Skeletal muscle satellite cell (primary cell): ENCODE results near the gene CTXND1.

Experiments
- H3K27me3 ChIP-seq: 2 replicates; pipeline ENCODE4 v1.7.0; 2013; ENCODE audit warnings: low read length; ENCODE audit not compliant: control insufficient read depth, insufficient read depth
- H3K36me3 ChIP-seq: 2 replicates; pipeline ENCODE4 v1.7.0; 2013; ENCODE audit warnings: mild to moderate bottlenecking, control low read depth, low read length; ENCODE audit not compliant: insufficient read depth
- H3K4me1 ChIP-seq: 2 replicates; pipeline ENCODE4 v1.7.0; 2013; ENCODE audit warnings: low read length; ENCODE audit not compliant: control insufficient read depth, insufficient read depth
- H3K4me2 ChIP-seq: 2 replicates; pipeline ENCODE4 v1.7.0; 2013; ENCODE audit warnings: mild to moderate bottlenecking, low read length
- H3K4me3 ChIP-seq: 2 replicates; pipeline ENCODE4 v1.7.0; 2013; ENCODE audit warnings: low read length
- H3K9ac ChIP-seq: 2 replicates; pipeline ENCODE4 v1.7.0; 2013; ENCODE audit warnings: mild to moderate bottlenecking, low read depth, low read length, moderate library complexity
- H3K9me3 ChIP-seq: replicated peaks from 2 replicates; pipeline ENCODE4 v1.7.0; 2013; ENCODE audit warnings: mild to moderate bottlenecking, control low read depth, low read length

The CTXND1 gene

DNA sequence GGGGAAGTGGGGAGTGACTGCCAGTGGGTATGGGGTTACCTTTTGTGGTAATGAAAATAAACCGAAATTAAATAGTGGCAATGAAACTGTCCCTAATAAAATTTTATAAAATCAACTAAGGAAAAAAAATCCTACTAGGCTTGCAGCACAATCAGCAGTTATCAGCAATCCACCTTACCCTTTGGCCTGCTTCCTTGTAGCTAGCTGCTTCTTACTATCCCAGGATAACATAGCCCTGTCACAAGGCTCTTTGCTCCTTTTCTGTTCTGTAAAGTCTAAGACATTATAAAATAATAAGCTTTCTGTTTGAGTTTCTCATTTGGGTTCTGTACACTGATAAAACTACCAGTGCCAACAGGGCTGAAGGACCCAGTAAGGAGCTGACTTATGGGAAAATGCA is 23.0 kb upstream of the CTXND1 start:
- H3K9ac ChIP-seq, result no peak overlapping the region
- no peaks in the 10 kb centered on the region for H3K36me3 ChIP-seq
- H3K4me1 ChIP-seq, result no peaks in the 10 kb centered on the region
- no peaks in the 10 kb centered on the region for H3K9me3 ChIP-seq
- no peak overlapping the region for H3K4me2 ChIP-seq
- H3K27me3 ChIP-seq, result no peaks in the 10 kb centered on the region
- H3K4me3 ChIP-seq, result no peak overlapping the region

GRCh38 chr15:80274554-80274953 is 22.5 kb upstream of the CTXND1 start:
- no peaks in the 10 kb centered on the region for H3K27me3 ChIP-seq
- H3K9me3 ChIP-seq, result no peaks in the 10 kb centered on the region
- H3K9ac ChIP-seq, result no peak overlapping the region
- H3K4me3 ChIP-seq, result no peak overlapping the region
- no peaks in the 10 kb centered on the region for H3K4me1 ChIP-seq
- H3K4me2 ChIP-seq, result no peak overlapping the region
- no peaks in the 10 kb centered on the region for H3K36me3 ChIP-seq

GRCh38 chr15:80272987-80273386 is 21.0 kb upstream of the CTXND1 start:
- no peak overlapping the region for H3K4me2 ChIP-seq
- H3K36me3 ChIP-seq, result no peaks in the 10 kb centered on the region
- H3K27me3 ChIP-seq, result peaks cover 2% of the 10 kb centered on the region
- no peaks in the 10 kb centered on the region for H3K9me3 ChIP-seq
- no peak overlapping the region for H3K4me3 ChIP-seq
- no peaks in the 10 kb centered on the region for H3K4me1 ChIP-seq
- H3K9ac ChIP-seq, result no peak overlapping the region

DNA sequence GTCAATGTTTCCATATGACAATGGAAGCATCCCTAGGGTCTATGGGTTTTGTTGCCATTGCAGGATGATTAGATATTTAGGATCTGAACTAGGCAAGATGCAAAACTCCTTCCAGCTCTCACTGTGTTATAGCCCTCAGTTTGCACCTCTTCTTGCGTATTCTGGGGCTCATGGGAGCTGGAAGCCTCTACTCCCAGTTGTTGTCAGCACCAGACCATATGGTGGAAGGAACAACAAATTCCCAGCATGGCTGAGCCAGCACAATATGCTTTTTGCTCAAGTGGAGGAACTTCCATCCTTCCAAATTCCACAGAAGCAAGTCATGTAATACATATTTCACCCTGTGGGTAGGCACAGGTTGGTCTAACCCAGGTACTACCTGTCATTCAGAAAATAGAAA is 18.5 kb upstream of the CTXND1 start:
- no peaks in the 10 kb centered on the region for H3K36me3 ChIP-seq
- H3K4me1 ChIP-seq, result no peaks in the 10 kb centered on the region
- no peak overlapping the region for H3K9ac ChIP-seq
- no peaks in the 10 kb centered on the region for H3K9me3 ChIP-seq
- H3K4me2 ChIP-seq, result no peak overlapping the region
- no peak overlapping the region for H3K4me3 ChIP-seq
- peaks cover 5% of the 10 kb centered on the region for H3K27me3 ChIP-seq

- no peak overlapping the region for H3K9ac ChIP-seq
- no peaks in the 10 kb centered on the region for H3K9me3 ChIP-seq
- H3K4me1 ChIP-seq, result no peaks in the 10 kb centered on the region
- H3K4me3 ChIP-seq, result no peak overlapping the region
- H3K27me3 ChIP-seq, result peaks cover 5% of the 10 kb centered on the region
- H3K4me2 ChIP-seq, result no peak overlapping the region
- no peaks in the 10 kb centered on the region for H3K36me3 ChIP-seq
Observed at GRCh38 chr15:80268101-80268500, 16.1 kb upstream of the CTXND1 start.

DNA sequence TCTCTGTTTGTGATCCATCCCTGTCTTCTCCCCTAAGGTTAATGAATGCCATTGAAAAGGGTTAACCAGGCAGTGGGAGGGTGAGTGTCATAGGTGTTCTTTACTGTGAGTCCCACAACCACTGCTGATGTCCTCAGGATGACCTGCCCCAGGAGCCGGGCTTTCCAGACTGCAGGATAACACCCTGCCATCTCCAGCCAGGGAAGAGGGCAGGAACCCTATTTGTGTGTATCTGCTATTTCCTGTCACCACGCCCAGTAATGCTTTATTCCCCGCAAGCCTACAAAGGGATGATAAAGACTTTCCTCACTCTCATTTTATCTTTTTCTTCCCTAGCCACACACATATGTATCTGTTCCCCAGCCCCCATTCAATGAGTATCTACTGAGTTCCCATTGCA is 15.6 kb upstream of the CTXND1 start:
- H3K9me3 ChIP-seq, result no peaks in the 10 kb centered on the region
- no peaks in the 10 kb centered on the region for H3K36me3 ChIP-seq
- no peak overlapping the region for H3K4me2 ChIP-seq
- peaks cover 5% of the 10 kb centered on the region for H3K27me3 ChIP-seq
- H3K9ac ChIP-seq, result no peak overlapping the region
- no peaks in the 10 kb centered on the region for H3K4me1 ChIP-seq
- no peak overlapping the region for H3K4me3 ChIP-seq

GRCh38 chr15:80266745-80267144 is 14.7 kb upstream of the CTXND1 start:
- Histone ChIP-seq H3K9me3 (no peaks in the 10 kb centered on the region), H3K4me1 (no peaks in the 10 kb centered on the region), H3K9ac (no peak overlapping the region), H3K4me2 (no peak overlapping the region), H3K4me3 (no peak overlapping the region), H3K36me3 (no peaks in the 10 kb centered on the region), H3K27me3 (peaks cover 5% of the 10 kb centered on the region)

DNA sequence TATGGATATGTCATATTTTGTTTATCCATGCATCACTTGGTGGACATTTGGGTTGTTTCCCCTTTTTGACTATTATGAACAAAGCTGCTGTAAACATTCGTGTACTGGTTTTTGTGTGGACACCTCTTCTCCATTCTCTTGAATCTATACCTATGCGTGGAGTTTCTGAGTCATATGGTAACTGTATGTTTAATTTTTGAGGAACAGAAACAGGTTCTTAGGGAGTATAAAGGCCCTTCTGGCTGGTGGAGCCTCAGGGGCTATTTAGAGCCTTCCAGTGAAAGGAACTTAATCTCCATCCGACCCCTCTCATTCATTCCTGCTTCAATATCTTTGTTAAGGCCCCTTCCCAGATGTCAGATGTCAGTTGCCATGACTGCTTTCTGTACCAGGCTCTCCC is 14.1 kb upstream of the CTXND1 start:
- Histone ChIP-seq H3K9ac (no peak overlapping the region), H3K4me1 (no peaks in the 10 kb centered on the region), H3K4me3 (no peak overlapping the region), H3K4me2 (no peak overlapping the region), H3K36me3 (no peaks in the 10 kb centered on the region), H3K9me3 (no peaks in the 10 kb centered on the region), H3K27me3 (peaks cover 5% of the 10 kb centered on the region)

DNA sequence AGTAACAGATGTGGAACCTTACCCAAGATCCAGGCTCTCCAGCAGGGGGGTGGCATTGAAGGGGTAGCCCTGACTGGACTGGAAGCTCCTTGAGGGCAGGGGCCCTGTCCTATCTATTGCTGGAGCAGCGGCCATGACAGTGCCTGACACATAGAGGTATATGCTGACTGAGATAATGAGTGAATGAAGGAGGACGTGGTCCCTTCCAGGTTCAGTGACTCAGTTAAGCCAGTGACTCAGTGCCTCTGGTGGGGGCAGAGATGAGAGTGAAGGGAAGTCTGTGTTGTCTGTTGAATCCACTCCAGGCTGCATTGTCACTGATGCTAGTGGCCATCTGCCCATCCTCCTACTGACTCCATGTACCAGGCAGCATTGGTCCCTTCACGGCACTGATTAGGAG is 13.0 kb upstream of the CTXND1 start:
- Histone ChIP-seq H3K9ac (no peak overlapping the region), H3K27me3 (peaks cover 7% of the 10 kb centered on the region), H3K4me3 (no peak overlapping the region), H3K4me1 (no peaks in the 10 kb centered on the region), H3K4me2 (no peak overlapping the region), H3K9me3 (no peaks in the 10 kb centered on the region), H3K36me3 (no peaks in the 10 kb centered on the region)

DNA sequence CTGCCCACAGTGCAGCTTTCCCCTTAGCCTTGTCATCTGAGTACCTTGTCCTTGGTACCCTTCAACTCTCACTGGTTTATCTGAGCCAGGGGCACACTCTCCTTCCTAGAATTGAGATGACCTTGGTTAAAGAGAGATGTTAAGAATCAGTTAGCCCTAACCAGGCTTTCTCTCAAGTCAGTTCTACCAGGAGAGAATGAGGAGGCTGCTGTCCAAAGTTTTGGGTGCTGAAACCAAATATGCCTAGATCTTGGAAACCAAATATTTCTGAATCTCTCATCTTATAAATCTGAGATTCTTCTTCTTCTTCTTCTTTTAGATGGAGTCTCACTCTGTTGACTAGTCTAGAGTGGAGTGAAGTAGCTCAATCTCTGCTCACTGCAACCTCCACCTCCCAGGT is 12.0 kb upstream of the CTXND1 start:
- no peaks in the 10 kb centered on the region for H3K9me3 ChIP-seq
- H3K4me3 ChIP-seq, result no peak overlapping the region
- H3K27me3 ChIP-seq, result peaks cover 14% of the 10 kb centered on the region
- no peaks in the 10 kb centered on the region for H3K36me3 ChIP-seq
- H3K9ac ChIP-seq, result no peak overlapping the region
- H3K4me2 ChIP-seq, result no peak overlapping the region
- no peaks in the 10 kb centered on the region for H3K4me1 ChIP-seq

DNA sequence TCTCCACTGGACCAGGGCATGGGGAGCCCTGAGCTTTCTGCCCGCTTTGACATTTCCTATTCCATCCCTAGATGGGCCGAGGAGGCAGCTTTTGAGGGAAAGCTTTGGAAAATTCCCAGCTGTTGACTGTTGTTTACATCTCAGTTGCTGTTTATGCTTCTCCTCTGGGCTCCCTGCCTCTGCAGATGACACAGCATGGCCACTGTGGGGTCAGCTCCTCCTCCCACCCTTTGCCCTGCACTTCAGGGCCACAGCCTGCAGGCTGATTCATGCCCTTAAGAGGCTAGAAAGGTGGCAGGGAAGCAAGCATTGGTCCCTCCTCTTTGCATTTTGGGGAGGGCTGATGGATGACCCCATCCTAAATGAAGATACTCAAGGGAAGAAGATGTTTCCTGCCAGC is 8.5 kb upstream of the CTXND1 start:
- H3K36me3 ChIP-seq, result no peaks in the 10 kb centered on the region
- no peak overlapping the region for H3K4me3 ChIP-seq
- peaks cover 28% of the 10 kb centered on the region for H3K27me3 ChIP-seq
- no peaks in the 10 kb centered on the region for H3K4me1 ChIP-seq
- no peak overlapping the region for H3K4me2 ChIP-seq
- H3K9ac ChIP-seq, result no peak overlapping the region
- no peaks in the 10 kb centered on the region for H3K9me3 ChIP-seq

GRCh38 chr15:80259942-80260510 is 8.0 kb upstream of the CTXND1 start:
- Histone ChIP-seq H3K4me1 (no peaks in the 10 kb centered on the region), H3K9ac (no peak overlapping the region), H3K4me3 (no peak overlapping the region), H3K4me2 (no peak overlapping the region), H3K27me3 (peaks cover 33% of the 10 kb centered on the region), H3K9me3 (no peaks in the 10 kb centered on the region), H3K36me3 (no peaks in the 10 kb centered on the region)
